HG03045 (cell line): Measurements from ENCODE around the gene NNAT.

Experiments
- ATAC-seq: cut with Tn5 transposase; IDR thresholded peaks from one replicate; pipeline ENCODE4 v1.9.1; 2021; ENCODE audit warnings: mild to moderate bottlenecking, moderate library complexity; ENCODE audit not compliant: unreplicated experiment

The NNAT gene

GRCh38 chr20:37501940-37502339 is 19.1 kb upstream of the NNAT start:
- ATAC-seq, result no peak

GRCh38 chr20:37502654-37503053 is 18.4 kb upstream of the NNAT start:
- ATAC-seq, result no peak

GRCh38 chr20:37503256-37503927 is 17.7 kb upstream of the NNAT start:
- no peak for ATAC-seq

- no peak for ATAC-seq
These were observed 16.5 kb upstream of the NNAT start for GRCh38 chr20:37504404-37505096.

GRCh38 chr20:37505263-37506151 is 15.5 kb upstream of the NNAT start:
- ATAC-seq, result no peak

GRCh38 chr20:37506152-37506725 is 14.8 kb upstream of the NNAT start:
- no peak for ATAC-seq

- no peak for ATAC-seq
These were observed 10.8 kb upstream of the NNAT start for GRCh38 chr20:37510226-37510625.

- no peak for ATAC-seq
These were observed 9.3 kb upstream of the NNAT start for GRCh38 chr20:37511610-37512275.

GRCh38 chr20:37513779-37514359 is 7.2 kb upstream of the NNAT start:
- ATAC-seq, result no peak

GRCh38 chr20:37515876-37516275 is 5.2 kb upstream of the NNAT start:
- no peak for ATAC-seq

- ATAC-seq, result no peak
These were observed 4.0 kb upstream of the NNAT start for GRCh38 chr20:37516811-37517750.

- ATAC-seq, result no peak
These were observed 3.0 kb upstream of the NNAT start for GRCh38 chr20:37518059-37518458.

- no peak for ATAC-seq
These were observed 2.2 kb upstream of the NNAT start for GRCh38 chr20:37518606-37519507.

- no peak for ATAC-seq
These were observed 1.3 kb upstream of the NNAT start for GRCh38 chr20:37519508-37520418.

- ATAC-seq, result no peak
These were observed 563 bp upstream of the NNAT start for GRCh38 chr20:37520419-37520955.

GRCh38 chr20:37522260-37523011 is 1.4 kb downstream of the NNAT start:
- ATAC-seq, result no peak
